AG08395 (cell line): ENCODE data around the gene EML6.
"Not testable (repeated sequence)": the region's sequence is repeated elsewhere in the genome, so short reads cannot be mapped to it uniquely, and the experiment has no call there.

ENCODE experiments used
- DNase-seq: peaks from one replicate; pipeline ENCODE4 v3.0.0; 2012; ENCODE audit warnings: mixed read lengths, low spot score

Gene EML6

DNA sequence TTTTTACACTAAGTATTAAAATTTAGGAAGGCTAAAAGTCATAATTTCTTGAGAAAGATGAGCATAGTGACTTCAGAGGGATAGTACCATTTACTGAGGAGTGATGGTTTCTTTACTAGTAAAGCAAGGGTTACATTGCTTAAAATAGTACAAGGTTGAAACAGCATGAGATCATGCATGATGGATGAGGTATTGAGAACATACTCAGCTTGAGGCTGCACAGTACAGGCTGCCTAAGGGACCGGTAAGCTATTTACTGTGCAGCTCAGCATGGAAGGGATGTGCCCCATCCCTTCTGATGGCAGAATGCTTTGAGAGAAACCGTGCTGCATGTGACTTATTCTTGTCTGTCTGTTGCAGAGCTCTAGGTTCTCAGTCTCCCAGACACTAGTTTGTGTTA lies 122.1 kb downstream of the EML6 start:
- no peak for DNase-seq

DNA sequence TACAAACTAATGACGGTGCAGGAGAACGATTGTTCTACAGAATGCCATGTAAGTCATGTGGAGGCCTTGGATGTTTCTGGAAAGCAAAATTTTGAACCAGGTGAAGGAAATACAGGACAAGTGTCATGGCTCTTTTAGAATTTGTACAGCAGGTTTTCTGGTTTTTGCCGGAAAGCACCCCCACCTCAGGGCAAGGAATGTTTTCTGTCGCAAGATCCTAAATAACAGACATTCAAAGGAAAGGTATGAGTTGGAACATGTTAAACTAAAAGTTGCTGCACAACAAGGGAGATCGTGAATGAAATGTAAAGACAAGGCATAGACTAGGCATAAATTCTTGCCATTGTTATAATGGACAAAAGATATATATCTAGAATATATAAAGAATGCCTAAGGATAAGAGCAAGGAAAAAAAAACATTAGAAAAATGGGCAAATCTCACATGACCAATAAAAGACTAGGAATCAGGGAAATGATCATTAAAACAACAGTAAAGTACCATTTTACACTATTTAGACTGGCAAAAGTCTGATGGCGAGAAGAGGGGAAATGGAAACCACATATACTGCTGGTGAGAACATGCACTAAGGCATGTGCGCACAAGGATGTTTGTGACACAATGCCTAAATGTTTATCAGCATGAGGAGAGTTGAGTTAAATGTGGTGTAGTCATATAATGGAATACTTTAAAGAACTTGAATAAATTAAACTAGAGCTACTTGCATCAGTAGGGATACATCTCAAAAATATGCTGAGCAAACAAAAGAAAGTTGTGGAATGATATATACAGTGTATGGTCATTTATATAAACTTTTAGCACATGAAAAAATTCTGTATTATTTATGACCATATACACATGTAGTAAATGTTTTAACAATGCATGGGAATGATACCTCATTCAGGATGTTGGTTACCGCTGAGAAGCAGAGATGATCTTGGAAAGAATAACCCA lies 127.0 kb downstream of the EML6 start:
- no peak for DNase-seq

DNA sequence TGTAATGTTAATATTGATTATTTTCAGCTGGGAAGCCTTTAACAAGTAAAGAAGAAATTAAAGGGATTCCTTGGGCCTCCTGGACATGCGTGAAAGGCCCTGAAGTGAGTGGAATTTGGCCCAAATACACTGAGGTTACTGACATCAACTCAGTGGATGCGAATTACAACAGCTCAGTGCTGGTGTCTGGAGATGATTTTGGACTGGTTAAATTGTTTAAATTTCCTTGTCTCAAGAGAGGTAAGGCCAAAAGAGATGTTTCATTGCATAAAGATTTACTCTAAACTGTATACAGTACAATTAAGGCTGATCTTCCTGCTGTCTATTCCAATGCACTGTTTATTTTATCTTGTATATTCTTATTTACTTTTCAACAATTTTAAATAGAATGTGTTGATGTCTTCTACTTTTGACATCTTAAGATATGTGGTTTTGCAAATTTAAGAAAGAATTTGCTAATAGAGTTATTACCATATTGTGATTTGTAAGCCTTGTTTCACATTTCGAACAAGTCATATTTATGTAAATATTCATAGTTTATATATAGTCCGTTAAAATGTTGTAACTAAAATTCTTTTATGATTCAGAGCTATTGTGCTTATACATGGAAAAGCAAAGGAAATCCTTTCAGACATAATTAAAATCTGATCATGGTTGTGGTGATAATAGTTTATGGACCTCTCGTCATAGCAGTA lies 130.3 kb downstream of the EML6 start:
- no peak for DNase-seq

DNA sequence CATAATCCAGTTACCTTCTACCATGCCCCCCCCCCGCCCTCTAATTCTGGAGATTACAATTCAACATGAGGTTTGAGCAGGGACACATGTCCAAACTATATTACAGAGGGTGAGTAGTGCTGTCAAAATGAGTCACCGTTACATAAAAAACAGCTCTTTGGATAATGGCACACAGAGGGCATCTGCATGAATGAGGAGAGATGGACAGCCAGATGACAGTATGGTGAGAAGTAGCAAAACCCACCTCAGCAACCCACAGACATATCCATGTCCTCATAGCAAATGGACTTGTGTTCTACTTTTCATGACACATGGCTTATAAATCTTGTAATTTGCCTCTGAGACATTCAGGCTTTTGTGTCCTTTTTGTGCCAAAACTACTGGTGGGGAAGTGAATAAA lies 132.0 kb downstream of the EML6 start:
- no peak for DNase-seq

DNA sequence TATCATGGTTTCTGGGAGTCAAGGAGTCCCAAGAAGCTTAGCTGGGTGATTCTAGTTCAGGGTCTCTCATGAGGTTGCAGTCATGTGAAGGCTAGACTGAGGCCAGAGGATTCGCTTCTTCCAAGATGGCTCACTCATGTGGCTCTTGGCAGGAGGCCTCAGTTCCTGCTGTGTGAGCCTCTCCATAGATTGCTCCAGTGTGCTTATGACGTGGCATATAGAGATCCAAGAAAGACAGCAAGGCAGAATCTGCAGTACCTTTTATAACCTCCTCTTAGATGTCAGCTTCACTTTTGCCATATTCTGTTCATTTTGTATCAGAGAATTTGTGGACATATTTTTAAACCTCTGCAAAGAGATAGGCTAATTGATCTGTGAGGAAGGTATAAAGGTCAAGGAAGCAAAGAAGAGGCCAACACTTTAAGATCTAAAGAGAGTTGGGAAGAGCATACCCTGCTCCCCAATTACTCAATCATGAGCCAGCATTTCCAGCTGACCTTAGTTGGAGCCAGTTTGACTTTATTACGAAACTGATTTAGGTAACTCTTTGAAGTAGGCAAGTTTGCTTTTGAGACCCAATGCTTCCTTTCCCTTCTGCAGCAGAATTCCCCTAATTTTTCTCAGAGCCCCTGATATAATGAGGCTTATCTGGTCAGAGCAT lies 134.7 kb downstream of the EML6 start:
- DNase-seq = no peak

DNA sequence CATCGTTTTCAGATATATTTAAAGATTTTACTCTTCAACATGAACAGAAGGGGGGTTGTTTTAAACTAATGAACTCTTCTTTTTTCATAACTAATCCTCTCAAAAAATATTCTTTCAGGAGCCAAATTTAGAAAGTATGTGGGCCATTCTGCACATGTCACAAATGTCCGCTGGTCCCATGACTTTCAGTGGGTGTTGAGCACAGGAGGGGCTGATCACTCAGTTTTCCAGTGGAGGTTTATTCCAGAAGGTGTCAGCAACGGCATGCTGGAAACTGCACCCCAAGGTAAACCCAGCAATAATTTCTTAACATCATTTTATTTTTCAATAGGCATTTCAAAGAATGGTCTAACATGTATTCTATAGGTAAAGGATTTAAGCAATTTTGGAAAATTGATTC lies 136.0 kb downstream of the EML6 start:
- no peak for DNase-seq

DNA sequence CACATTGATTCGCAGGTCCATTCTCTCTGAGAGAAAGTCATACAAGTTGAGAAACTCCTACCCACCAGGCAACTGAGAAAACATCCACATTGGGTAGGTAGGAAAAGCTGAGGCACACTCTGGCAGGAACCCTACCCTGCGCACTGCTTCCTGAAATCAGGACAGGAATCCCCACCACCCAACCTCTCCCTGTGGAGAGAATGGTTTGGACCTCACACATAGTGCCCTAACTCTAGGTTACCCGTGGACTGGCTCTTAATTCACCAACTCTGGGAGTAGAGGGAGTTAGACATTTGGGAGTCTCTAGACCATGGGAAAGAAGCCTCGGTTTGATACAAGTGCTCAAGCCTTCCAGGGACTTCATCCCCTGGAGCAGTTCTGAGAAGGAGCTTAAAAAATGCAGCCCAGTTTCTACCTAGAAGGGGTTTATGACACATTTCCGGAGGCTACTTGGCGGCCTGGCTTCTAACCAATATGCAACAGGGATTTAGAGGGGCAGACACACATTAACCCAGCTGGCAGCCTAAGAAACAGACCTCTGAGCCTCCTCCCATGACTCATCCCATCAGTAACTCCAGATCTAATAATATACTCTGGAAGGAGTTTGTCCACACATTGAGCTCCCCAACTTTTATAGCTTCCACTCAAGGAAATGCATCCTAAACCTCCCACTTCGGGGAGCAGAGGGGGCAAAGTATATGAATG lies 136.7 kb downstream of the EML6 start:
- DNase-seq = peak; percentile 90

DNA sequence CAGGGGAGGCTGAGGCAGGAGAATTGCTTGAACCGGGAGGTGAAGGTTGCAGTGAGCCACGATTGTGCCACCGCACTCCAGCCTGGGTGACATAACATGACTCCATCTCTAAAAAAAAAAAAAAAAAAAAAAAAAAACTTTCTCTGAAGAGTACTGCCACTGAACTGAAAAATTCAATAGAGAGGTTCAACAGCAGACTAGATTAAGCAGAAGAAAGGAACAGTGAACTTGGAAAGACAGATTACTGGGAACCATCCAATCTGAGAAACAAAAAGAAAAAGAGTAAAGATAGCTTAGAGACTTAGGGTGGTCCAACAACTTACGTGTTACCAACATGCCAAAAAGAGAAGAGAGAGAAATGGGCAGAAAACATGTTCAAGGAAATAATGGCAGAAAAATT lies 138.8 kb downstream of the EML6 start:
- DNase-seq = no peak

DNA sequence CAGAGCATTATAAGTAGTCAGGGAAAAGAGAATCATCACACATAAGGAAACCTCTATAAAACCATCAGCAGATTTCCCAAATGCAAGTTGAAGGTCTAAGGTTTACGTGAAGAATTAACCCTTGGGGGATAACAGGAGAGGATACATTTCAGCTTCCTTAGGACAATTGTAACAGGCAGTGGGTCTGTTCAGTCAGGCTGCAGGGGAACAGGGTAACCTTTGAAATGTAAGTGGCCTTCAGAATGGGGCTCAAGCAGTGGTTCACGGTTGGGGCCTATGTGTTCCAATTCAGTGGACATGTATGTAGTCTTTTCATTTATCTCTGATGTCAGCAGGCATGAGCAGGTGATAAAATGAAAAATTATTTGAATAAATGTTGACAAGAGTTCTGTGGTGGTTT lies 139.3 kb downstream of the EML6 start:
- no peak for DNase-seq

DNA sequence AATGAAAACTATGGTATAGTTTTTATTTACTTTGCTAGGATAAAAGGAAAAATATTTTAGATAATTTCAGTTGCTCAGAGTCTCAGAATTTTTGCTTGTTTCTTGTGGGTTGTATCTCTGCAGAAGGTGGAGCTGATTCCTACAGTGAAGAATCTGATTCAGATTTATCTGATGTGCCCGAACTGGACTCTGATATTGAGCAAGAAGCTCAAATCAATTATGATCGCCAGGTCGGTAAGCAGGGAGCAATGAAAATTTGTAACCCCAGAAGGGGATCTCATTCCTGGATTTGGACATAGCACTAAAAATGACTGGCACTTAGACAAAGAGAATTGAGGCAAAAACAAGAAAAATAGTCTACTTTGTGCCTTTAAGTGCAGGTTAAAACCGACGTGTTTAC lies 140.2 kb downstream of the EML6 start:
- no peak for DNase-seq

DNA sequence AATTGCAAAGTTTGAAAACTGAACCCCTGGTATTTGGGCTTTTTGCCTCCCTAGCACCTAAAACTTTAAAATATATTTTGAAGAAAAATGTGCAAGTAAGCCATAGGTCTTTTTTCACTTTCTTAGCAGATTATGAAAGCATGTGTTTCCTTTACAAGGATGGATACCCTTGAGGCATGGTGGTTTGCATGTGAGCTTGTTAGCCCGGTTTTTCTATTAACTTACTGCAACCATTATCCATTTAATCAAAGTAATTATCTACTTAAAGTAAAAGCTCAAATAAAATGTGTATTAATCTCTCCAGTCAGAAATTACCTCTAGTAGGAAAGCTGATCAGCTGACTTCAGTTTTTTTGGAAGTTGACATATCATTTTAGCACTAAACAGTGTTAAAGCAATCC lies 140.6 kb downstream of the EML6 start:
- DNase-seq = no peak

DNA sequence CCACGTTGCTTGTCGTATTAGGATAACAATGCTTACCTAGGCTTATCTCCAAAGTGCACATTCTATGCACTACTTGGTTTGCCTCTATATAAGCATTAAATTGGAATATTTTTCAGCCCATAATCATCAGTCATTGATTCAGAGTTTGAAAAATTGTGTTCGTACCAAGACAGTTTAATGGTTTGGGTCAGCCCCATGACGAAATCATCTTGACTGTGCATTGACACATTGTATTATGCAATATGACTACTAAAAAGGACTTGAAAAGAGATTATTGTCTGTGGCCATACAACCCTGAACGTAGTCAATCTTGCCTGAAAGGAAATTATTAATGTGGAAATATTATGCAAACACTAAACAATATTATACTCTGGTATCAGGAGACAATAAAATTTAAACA lies 141.3 kb downstream of the EML6 start:
- no peak for DNase-seq

DNA sequence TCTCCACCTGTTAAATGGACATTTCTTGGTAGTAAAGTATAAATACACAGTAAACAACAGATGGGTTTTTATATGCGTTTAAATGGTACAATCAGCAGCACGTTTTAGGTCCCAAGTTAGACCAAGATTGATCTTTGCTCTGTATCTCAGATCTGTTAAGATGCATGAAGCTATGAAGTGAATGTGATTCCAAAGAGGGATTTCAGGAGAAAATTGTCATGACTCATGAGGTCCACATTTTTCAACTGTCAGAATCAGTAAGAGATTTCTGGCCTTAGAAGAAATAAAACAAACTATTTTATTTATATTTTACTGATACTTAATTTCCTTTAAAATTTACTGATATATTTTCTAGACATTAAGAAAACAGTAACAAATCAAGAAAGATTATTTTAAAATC lies 142.7 kb downstream of the EML6 start:
- no peak for DNase-seq

DNA sequence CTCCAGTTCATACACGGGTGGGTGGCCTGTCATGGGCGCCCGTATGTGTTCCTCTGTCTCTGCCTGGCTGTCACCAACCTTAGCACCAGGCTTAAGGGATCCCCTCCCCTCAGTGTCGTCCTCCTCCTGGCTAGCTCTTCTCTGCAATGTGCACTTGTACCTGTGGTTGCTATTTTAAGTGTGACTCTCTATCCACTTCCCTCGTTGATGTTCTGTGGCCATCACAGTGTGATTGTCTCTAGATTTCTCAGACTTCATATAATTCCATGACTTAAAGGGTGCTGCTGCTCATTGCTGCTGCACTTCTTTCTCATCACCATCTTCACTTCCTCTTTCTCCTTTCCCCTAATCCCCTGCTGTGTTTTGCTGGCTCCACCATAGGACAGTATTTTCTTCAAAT lies 143.4 kb downstream of the EML6 start:
- no peak for DNase-seq

DNA sequence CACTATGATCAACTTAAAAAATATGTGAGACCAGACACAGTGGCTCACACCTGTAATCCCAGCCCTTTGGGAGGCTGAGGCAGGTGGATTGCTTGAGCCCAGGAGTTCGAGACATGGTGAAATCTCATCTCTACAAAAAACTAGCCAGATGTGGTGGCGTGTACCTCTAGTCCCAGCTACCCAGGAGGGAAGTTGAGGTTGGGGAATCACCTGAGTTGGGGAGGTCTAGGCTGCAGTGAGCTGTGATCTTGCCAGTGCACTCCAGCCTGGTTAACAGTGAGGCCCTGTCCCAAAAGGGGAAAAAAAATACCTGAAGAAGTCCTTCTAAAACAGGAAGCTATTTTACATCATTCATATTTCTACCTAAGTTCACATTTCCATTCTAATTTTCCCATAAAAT lies 144.0 kb downstream of the EML6 start:
- DNase-seq = no peak

DNA sequence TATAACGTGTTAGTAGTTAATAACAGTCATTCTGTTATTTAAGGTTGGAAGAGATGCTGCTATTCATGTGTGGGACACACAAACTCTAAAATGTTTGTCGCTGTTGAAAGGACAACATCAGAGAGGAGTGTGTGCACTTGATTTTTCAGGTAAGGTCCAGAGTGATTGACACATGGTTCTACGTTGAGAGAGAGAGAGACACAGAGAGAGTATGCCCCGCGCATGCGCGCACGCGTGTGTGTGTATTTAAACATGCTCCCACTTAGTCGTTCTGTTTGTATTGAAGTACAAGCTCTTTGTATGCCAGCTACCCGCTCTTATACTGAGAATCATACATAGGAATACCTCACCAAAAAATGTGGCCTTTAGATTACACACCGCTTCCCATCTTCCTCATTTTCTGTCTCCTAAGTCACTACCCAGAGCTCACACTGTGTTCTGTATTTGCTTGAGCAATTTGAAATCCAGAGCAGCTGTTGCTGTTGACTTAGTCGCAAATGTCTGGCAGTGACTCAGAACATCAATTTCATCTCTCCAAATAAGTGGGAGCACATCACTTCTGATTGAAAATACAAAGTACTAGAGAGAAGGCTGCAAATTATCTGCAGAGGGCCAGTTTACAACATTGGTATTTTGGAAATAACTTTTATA lies 148.1 kb downstream of the EML6 start:
- peak; percentile 55 for DNase-seq

DNA sequence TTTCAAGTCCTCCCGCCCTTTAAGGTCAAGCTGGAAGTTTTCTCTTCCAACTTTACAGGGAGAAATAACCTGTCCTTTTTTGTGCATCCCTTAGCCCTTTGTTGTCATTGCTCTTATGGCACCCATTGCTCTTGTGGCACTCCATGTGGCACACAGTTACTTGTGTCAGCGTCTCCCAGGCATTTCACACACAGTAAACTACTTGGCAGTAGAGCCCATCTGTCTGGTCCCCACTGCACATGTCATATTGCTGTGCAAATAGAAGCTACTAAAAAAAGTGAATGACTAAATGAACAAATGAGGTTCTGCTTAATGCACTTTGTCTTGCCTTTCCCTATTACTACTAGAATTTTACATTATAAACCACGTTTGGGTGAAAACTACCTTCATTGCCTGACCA lies 149.3 kb downstream of the EML6 start:
- DNase-seq = no peak

DNA sequence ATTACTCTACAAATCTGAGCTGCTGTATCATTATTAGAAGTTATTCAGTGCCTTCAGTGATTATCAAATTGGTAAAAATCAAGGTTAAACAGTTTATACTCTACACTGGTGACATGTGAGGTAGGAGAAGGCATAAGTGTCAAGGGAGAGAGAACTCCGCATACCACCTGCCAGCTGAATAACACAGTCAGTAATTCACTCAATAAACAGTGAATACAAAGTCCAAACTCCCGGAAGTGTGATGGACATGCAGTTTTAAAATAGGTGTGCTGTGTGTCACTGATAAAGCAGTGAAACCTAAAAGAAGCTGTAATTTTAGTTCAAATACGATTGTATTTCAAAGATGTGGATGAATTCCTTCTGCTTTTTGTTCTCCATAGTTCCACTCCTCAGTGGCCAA lies 149.8 kb downstream of the EML6 start:
- DNase-seq = not testable (repeated sequence)

DNA sequence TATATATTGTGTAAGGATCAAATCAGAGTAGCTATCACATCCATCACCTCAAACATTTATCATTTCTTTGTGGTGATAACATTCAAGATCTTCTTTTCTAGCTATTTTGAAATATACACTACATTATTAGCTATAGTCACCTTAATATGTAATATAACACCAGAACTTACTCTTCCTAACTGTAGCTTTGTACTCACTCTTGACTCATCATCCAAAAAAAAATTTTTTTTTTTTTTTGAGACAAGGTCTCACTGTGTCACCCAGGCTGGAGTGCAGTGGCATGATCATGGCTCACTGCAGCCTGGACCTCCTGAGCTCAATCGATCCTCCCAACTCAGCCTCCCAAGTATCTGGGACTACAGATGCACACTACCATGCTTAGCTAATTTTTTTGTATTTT lies 153.3 kb downstream of the EML6 start:
- DNase-seq = no peak

DNA sequence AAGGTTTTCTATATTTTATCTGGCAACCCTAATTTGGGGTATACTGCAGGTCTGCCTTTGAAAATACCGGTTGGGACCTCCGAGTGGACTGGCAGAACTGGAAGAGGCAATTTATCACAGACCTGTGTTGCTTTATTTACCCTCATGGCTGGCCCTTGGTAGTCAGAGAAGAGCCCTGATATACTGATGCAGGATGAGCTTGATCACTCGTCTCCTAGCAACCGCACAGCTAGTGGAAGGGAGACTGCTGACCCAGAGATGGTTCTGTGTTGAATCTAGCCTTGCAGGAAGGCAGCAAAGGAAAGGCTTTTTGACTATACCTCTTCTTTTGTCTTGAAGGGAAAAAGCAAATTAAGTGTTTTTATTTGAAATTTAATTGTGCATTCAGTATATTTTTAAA lies 154.7 kb downstream of the EML6 start:
- DNase-seq = no peak

DNA sequence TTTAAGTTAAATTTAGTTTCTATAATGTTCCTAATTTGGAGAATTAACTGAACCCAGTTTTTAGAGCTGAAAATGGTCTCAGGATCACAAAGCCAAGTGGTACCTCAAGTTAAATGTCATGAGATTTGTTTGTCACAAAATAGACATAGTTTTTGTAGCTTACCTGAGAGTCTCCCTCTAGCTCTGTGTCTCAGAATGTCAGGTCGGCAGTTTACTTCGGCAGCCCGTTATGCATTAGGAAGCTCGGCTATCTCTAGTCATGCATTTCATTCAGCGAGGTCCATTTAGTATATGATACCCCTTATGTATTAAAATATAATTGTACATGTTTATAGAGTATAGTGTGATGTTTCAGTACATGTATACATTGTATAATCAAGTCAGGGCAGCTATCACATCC lies 155.6 kb downstream of the EML6 start:
- no peak for DNase-seq
